Measurements from ENCODE around the gene RASL12. TPM values are rescaled to one million over a fixed set of nuclear protein-coding genes. Genes with fewer than 3 reads are reported as not detected.

Gene RASL12
- total RNA-seq, 4 donors from 2014 or later: 41.4 to 83.5 (median 78.7) TPM

- no peaks in the 10 kb centered on the region for H3K27me3 ChIP-seq
- no peaks in the 10 kb centered on the region for H3K36me3 ChIP-seq
- H3K4me3 ChIP-seq: no peak overlapping the region
- H3K9me3 ChIP-seq: no peaks in the 10 kb centered on the region
- 30 to 35% methylated on average over 12 to 13 of the region's 13 CpGs for WGBS, 2 donors
- peaks cover 0 to 29% (median 8%) of the 10 kb centered on the region in 4 donors for H3K4me1 ChIP-seq
- H3K27ac ChIP-seq: no peak overlapping the region
- TF ChIP-seq POLR2A (IDR thresholded peaks at IDR 0.05): no peak
- TF ChIP-seq, protein P1, sequence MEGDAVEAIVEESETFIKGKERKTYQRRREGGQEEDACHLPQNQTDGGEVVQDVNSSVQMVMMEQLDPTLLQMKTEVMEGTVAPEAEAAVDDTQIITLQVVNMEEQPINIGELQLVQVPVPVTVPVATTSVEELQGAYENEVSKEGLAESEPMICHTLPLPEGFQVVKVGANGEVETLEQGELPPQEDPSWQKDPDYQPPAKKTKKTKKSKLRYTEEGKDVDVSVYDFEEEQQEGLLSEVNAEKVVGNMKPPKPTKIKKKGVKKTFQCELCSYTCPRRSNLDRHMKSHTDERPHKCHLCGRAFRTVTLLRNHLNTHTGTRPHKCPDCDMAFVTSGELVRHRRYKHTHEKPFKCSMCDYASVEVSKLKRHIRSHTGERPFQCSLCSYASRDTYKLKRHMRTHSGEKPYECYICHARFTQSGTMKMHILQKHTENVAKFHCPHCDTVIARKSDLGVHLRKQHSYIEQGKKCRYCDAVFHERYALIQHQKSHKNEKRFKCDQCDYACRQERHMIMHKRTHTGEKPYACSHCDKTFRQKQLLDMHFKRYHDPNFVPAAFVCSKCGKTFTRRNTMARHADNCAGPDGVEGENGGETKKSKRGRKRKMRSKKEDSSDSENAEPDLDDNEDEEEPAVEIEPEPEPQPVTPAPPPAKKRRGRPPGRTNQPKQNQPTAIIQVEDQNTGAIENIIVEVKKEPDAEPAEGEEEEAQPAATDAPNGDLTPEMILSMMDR (IDR thresholded peaks at IDR 0.05): peak; percentile 45 to 61 (median 55)
- no peak for DNase-seq (ENCODE audit: low spot score in 2 of 2)
These were observed 34.8 kb downstream of the RASL12 start for GRCh38 chr15:65032801-65033537.

DNA sequence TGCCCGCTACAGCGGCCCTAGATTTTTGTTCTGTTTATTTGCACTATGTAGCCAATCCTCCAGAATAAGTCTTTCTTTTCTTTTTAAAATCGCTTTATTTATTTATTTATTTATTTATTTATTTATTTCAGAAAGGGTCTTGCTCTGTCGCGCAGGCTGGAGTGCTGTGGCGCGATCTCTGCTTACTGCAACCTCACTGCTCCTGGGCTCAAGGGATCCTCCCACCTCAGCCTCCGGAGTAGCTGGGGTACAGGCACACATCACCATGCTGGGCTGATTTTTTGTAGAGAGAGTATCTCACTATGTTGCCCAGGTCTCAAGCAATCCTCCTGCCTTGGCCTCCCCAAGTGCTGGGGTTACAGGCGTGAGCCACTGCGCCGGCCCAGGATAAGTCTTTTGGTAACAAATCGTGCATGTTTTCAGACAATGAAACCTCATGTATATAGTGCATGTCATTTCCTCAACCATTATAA is 38.0 kb downstream of the RASL12 start:
- DNase-seq (ENCODE audit: low spot score in 2 of 2): no peak
- Histone ChIP-seq H3K9me3 (no peaks in the 10 kb centered on the region), H3K27me3 (no peaks in the 10 kb centered on the region), H3K4me1 (peaks cover 0 to 42% (median 12%) of the 10 kb centered on the region in 4 donors), H3K27ac (peak overlapping the region in 2 of 4 donors; percentile 31 to 90), H3K36me3 (peaks cover 0 to 12% (median 0%) of the 10 kb centered on the region in 3 donors), H3K4me3 (peak overlapping the region; percentile 75 to 96 (median 93))
- TF ChIP-seq, protein P1 (IDR thresholded peaks at IDR 0.05): no peak
- no peak for TF ChIP-seq POLR2A (IDR thresholded peaks at IDR 0.05)
- no peak for TF ChIP-seq EP300 (IDR thresholded peaks at IDR 0.05)
- 60 to 61% methylated on average over 12 of the region's 12 CpGs for WGBS, 2 donors

DNA sequence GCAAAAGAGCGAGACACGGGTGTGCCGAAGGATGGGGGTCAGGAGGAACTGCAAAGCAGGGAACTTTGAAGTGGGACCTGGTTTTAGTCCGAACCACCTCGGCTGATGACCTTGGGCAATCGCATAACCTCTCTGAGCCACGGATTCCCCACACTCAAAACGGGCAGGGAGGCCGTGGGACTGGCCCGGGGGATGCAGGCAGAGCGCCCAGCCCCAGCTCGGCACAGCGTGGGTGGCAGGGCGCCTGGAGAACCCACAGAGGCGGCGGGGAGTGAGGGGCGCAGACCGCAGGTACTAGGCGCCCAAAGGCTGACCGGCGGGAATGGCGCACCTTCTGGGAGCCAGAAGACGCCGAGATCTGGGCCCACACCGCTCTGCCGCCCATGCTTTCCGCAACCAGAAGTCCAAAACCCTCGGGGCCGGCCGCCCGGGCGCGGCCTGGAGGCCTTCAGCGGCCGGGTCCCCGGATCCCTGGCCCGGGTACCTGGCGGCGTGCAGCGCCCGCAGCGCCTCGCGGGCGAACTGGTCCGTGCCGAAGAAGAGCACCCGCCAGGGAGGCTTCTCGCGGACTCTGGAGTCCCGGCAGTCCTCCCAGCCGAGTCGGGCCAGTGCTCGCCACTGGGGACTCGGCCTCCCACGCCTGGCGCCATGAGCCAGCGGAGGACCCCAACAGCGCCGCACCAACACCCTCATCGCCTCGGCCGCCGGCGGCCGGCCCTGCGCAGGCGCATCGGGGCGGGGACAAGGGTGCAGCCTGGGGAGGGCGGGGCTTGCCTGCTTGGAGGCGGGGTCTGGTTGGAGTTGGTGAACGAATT is 38.7 kb downstream of the RASL12 start, which contains the start of gene MTFMT:
Gene MTFMT, minus strand, starts transcription at position 719 of the 815 bp plus-strand sequence. Its CDS starts 26 bp downstream, at position 693.
- TF ChIP-seq EP300 (IDR thresholded peaks at IDR 0.05) (peak; percentile 27 to 98), POLR2A (IDR thresholded peaks at IDR 0.05) (peak; percentile 90 to 97)
- TF ChIP-seq, protein P1 (IDR thresholded peaks at IDR 0.05): peak in 1 of 5 experiments; percentile 50
- peak within 1 kb of the TSS; percentile 75 to 96 (median 93) for H3K4me3 ChIP-seq
- H3K4me1 ChIP-seq: peaks cover 0 to 41% (median 12%) of the 10 kb centered on the region in 4 donors
- H3K27me3 ChIP-seq: no peaks in the 10 kb centered on the region
- H3K36me3 ChIP-seq: peaks cover 0 to 19% (median 0%) of the 10 kb centered on the region in 3 donors
- peak within 1 kb of the TSS; percentile 31 to 90 (median 81) for H3K27ac ChIP-seq
- no peaks in the 10 kb centered on the region for H3K9me3 ChIP-seq
- WGBS, 2 donors: 0 to 1% methylated on average over 22 to 52 of the region's 73 CpGs
- DNase-seq (ENCODE audit: low spot score in 2 of 2): peak; percentile 89 to 93

DNA sequence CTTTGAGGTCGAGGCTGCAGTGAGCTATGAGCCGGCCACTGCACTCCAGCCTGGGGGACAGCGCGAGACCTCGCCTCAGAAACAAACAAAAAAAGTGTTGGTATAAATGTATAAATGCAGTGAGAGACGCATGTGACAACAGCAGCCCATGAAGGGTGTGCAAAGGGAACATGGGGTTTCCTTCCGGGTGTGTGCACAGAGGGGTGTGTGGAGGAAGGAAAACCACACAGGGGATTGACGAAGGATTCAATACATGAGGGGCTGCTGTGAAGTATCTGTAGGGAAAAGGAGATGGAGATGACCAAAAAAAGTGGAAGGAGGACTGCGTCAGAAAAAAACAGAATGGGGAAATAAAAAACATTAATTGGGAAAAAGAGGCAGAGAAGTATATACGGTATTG is 39.5 kb downstream of the RASL12 start:
- WGBS, 2 donors: 33 to 39% methylated on average over 10 of the region's 10 CpGs
- Histone ChIP-seq H3K27me3 (no peaks in the 10 kb centered on the region), H3K4me1 (peaks cover 0 to 33% (median 10%) of the 10 kb centered on the region in 4 donors), H3K9me3 (no peaks in the 10 kb centered on the region), H3K27ac (peak overlapping the region in 2 of 4 donors; percentile 37 to 90), H3K4me3 (peak overlapping the region; percentile 75 to 96 (median 93)), H3K36me3 (peaks cover 0 to 27% (median 0%) of the 10 kb centered on the region in 3 donors)
- DNase-seq (ENCODE audit: low spot score in 2 of 2): no peak
- no peak for TF ChIP-seq POLR2A (IDR thresholded peaks at IDR 0.05)
- TF ChIP-seq, protein P1 (IDR thresholded peaks at IDR 0.05): no peak
- TF ChIP-seq EP300 (IDR thresholded peaks at IDR 0.05): no peak
